GM18873 (cell line): Measurements from ENCODE around the gene SEMA6A.

Source experiments
- ATAC-seq: cut with Tn5 transposase; IDR thresholded peaks from one replicate; pipeline ENCODE4 v1.9.1; 2021; ENCODE audit warnings: mild to moderate bottlenecking, moderate library complexity, moderate number of reproducible peaks; ENCODE audit not compliant: unreplicated experiment, low FRiP score

The SEMA6A gene

GRCh38 chr5:116576053-116576713 lies 1.6 kb upstream of the SEMA6A start:
- peak; percentile 17 for ATAC-seq

GRCh38 chr5:116575326-116576052 lies 866 bp upstream of the SEMA6A start:
- ATAC-seq, result no peak

- ATAC-seq, result no peak
Measured at GRCh38 chr5:116573702-116574366, 789 bp downstream of the SEMA6A start.

GRCh38 chr5:116573279-116573701 lies 1.3 kb downstream of the SEMA6A start:
- no peak for ATAC-seq

GRCh38 chr5:116572350-116573278 lies 2.0 kb downstream of the SEMA6A start:
- no peak for ATAC-seq

- no peak for ATAC-seq
Measured at GRCh38 chr5:116571568-116572349, 2.9 kb downstream of the SEMA6A start.

- no peak for ATAC-seq
Measured at GRCh38 chr5:116569999-116570398, 4.6 kb downstream of the SEMA6A start.

GRCh38 chr5:116567106-116567505 lies 7.5 kb downstream of the SEMA6A start:
- ATAC-seq, result no peak

GRCh38 chr5:116566251-116566650 lies 8.4 kb downstream of the SEMA6A start:
- ATAC-seq, result peak; percentile 73

GRCh38 chr5:116564756-116565490 lies 9.7 kb downstream of the SEMA6A start:
- no peak for ATAC-seq

GRCh38 chr5:116564312-116564711 lies 10.3 kb downstream of the SEMA6A start:
- ATAC-seq, result no peak

- no peak for ATAC-seq
Measured at GRCh38 chr5:116563736-116564308, 10.8 kb downstream of the SEMA6A start.

GRCh38 chr5:116562669-116563068 lies 12.0 kb downstream of the SEMA6A start:
- ATAC-seq, result no peak

- ATAC-seq, result no peak
Measured at GRCh38 chr5:116561658-116562057, 13.0 kb downstream of the SEMA6A start.

- ATAC-seq, result no peak
Measured at GRCh38 chr5:116559673-116560164, 14.9 kb downstream of the SEMA6A start.

- no peak for ATAC-seq
Measured at GRCh38 chr5:116559239-116559638, 15.4 kb downstream of the SEMA6A start.

- ATAC-seq, result peak; percentile 59
Measured at GRCh38 chr5:116557669-116558271, 16.9 kb downstream of the SEMA6A start.

GRCh38 chr5:116554764-116555163 lies 19.9 kb downstream of the SEMA6A start:
- ATAC-seq, result no peak
